A673 (cell line): Measurements from ENCODE around the gene XRCC4. TPM values are rescaled to one million over a fixed set of nuclear protein-coding genes. Genes with fewer than 3 reads are reported as not detected.

Experiments
- BruUV-seq: library from RNA; stranded (reverse); fragments of 400-500 nt; replicated peaks from 2 replicates; lab custom pipeline; 2021; lab: Mats Ljungman, UMichigan
- CTCF ChIA-PET: fragments of 300-600 bp; sonication (Branson Sonifier 250); formaldehyde crosslinking; loops from one replicate; lab custom pipeline; 2022; ENCODE audit warnings: antibody characterized with exemption; lab: Charles Lee
- POLR2A ChIA-PET: fragments of 300-600 bp; sonication (Branson Sonifier 250); formaldehyde crosslinking; loops from one replicate; lab custom pipeline; 2022; ENCODE audit warnings: antibody characterized with exemption; ENCODE audit not compliant: low non-redundant PET; lab: Charles Lee
- DNase-seq: peaks from one replicate; pipeline ENCODE4 v3.0.0-alpha.2; 2015; ENCODE audit warnings: low spot score
- H3K27ac ChIP-seq: fragments of 200-600 bp; sonication (generic); 2 replicates; pipeline ENCODE4 v1.5.1; 2016; ENCODE audit warnings: mixed run types, low read depth, mild to moderate bottlenecking, mixed read lengths, antibody characterized with exemption, low read length; ENCODE audit not compliant: poor library complexity, severe bottlenecking
- H3K27me3 ChIP-seq: fragments of 200-600 bp; sonication (generic); replicated peaks from 2 replicates; pipeline ENCODE4 v1.6.1; 2017; ENCODE audit warnings: mixed run types, low read depth, mild to moderate bottlenecking, mixed read lengths, antibody characterized with exemption, low read length; ENCODE audit not compliant: insufficient read depth, poor library complexity
- H3K36me3 ChIP-seq: fragments of 200-600 bp; sonication (generic); 2 replicates; pipeline ENCODE4 v1.6.1; 2016; ENCODE audit warnings: mixed run types, mild to moderate bottlenecking, mixed read lengths, antibody characterized with exemption, low read length; ENCODE audit not compliant: insufficient read depth, poor library complexity, severe bottlenecking
- H3K4me1 ChIP-seq: fragments of 200-600 bp; sonication (generic); 2 replicates; pipeline ENCODE4 v1.6.1; 2017; ENCODE audit warnings: mixed run types, mild to moderate bottlenecking, mixed read lengths, antibody characterized with exemption, low read length; ENCODE audit not compliant: insufficient read depth, poor library complexity, severe bottlenecking
- H3K4me3 ChIP-seq: fragments of 200-600 bp; sonication (generic); 2 replicates; pipeline ENCODE4 v1.5.1; 2016; ENCODE audit warnings: low read depth, mixed run types, mild to moderate bottlenecking, mixed read lengths, low read length; ENCODE audit not compliant: poor library complexity, severe bottlenecking
- H3K9me3 ChIP-seq: fragments of 200-600 bp; sonication (generic); 2 replicates; pipeline ENCODE4 v1.6.1; 2016; ENCODE audit warnings: mixed run types, low read depth, mild to moderate bottlenecking, mixed read lengths, antibody characterized with exemption, low read length; ENCODE audit not compliant: poor library complexity, severe bottlenecking
- CTCF ChIP-seq: fragments of 300-800, 200-600 bp; sonication (generic); conservative IDR thresholded peaks from 2 replicates; pipeline ENCODE4 v1.5.1; 2017; ENCODE audit warnings: low read depth, mild to moderate bottlenecking, antibody characterized with exemption, low read length, moderate library complexity, mixed read lengths
- EZH2 ChIP-seq: fragments of 200-600 bp; sonication (generic); IDR thresholded peaks from 2 replicates; pipeline ENCODE4 v1.6.1; 2017; ENCODE audit warnings: borderline replicate concordance, low read depth, mild to moderate bottlenecking, mixed read lengths, antibody characterized with exemption, low read length; ENCODE audit not compliant: poor library complexity, severe bottlenecking
- intact Hi-C: fragments of 100-400 bp; cut with micrococcal nuclease; formaldehyde crosslinking; loops from one replicate; pipeline ENCODE4 v1.10.0; 2022; ENCODE audit not compliant: unreplicated experiment
- total RNA-seq: library from RNA; stranded (reverse); gene quantifications from 2 replicates; pipeline ENCODE4 v1.2.3, GENCODE V29; 2021

XRCC4 gene
- total RNA-seq, 1 experiment from 2014 or later = 8.1 TPM

- intact Hi-C loops = no loop called here
- CTCF ChIA-PET = no interaction called here
These were observed 299.1 kb downstream of the XRCC4 start for GRCh38 chr5:83376461-83376860.

GRCh38 chr5:83377131-83377865 lies 300.0 kb downstream of the XRCC4 start:
- no TSS peak for BruUV-seq

More at GRCh38 chr5:83376461-83376860, 299.1 kb downstream of the XRCC4 start:
- Histone ChIP-seq H3K9me3 (no peaks in the 10 kb centered on the region), H3K27me3 (no peaks in the 10 kb centered on the region), H3K4me3 (no peak overlapping the region), H3K4me1 (no peaks in the 10 kb centered on the region), H3K27ac (no peak overlapping the region), H3K36me3 (no peaks in the 10 kb centered on the region)
- TF ChIP-seq EZH2 (no peak), CTCF (no peak)
- POLR2A ChIA-PET = no interaction called here
- no peak for DNase-seq
- no TSS peak for BruUV-seq

GRCh38 chr5:83378624-83379289 lies 301.4 kb downstream of the XRCC4 start:
- intact Hi-C loops = no loop called here
- CTCF ChIA-PET = no interaction called here
- H3K4me1 ChIP-seq = no peaks in the 10 kb centered on the region
- DNase-seq = no peak
- no peak overlapping the region for H3K27ac ChIP-seq
- no peaks in the 10 kb centered on the region for H3K36me3 ChIP-seq
- POLR2A ChIA-PET = no interaction called here
- BruUV-seq = no TSS peak
- H3K27me3 ChIP-seq = no peaks in the 10 kb centered on the region
- TF ChIP-seq CTCF = no peak
- TF ChIP-seq EZH2 = no peak
- no peaks in the 10 kb centered on the region for H3K9me3 ChIP-seq
- H3K4me3 ChIP-seq = no peak overlapping the region

More at GRCh38 chr5:83377131-83377865, 300.0 kb downstream of the XRCC4 start:
- no peak for DNase-seq
- CTCF ChIA-PET = no interaction called here
- no peak overlapping the region for H3K4me3 ChIP-seq
- H3K36me3 ChIP-seq = no peaks in the 10 kb centered on the region
- no peaks in the 10 kb centered on the region for H3K27me3 ChIP-seq
- no peaks in the 10 kb centered on the region for H3K4me1 ChIP-seq
- POLR2A ChIA-PET = no interaction called here
- H3K9me3 ChIP-seq = no peaks in the 10 kb centered on the region
- TF ChIP-seq EZH2 (no peak), CTCF (no peak)
- H3K27ac ChIP-seq = no peak overlapping the region
- intact Hi-C loops = no loop called here
